GM21367 (cell line): ENCODE results near the gene HEATR5B.
"Not testable (repeated sequence)": the region's sequence is repeated elsewhere in the genome, so short reads cannot be mapped to it uniquely, and the experiment has no call there.

Source experiments
- ATAC-seq: cut with Tn5 transposase; IDR thresholded peaks from one replicate; pipeline ENCODE4 v1.9.1; 2021; ENCODE audit not compliant: unreplicated experiment

The HEATR5B gene

DNA sequence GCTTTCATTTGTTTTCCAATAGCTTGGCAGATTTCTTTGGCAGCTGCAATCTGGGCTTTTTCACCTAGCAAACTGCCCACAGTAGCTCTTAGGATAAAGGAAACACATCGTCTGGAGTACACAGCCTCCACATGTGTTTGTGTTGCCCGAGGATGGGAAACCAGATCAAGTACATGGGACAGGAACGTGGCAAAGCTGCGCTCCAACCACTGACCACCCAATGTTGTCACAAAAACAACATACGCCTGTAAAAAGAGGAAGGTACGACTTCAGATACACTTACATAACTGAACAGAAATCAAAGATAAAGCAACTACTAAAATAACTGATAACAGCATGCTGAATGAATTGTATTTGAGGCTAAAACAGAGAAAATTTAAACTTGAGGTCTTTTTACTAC, 15.5 kb downstream of the HEATR5B start:
- no peak for ATAC-seq

DNA sequence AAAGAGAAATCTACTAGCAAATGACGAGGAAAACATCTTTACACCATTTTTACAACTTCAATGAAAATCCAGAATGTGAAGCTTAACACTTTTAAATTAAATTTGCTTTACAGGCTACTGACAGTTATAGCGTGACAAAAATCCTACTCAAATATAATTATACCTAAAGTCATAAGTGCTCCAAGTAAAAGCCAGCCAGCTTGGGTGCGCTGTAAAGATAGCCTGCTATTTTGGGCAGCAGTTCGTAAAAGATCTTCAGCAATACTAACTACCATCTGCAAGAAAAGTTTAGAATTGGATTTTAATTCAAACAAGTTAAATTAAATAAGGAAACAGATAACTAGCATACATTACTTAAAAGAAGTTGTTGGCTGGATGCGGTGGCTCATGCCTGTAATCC, 22.4 kb downstream of the HEATR5B start:
- no peak for ATAC-seq

DNA sequence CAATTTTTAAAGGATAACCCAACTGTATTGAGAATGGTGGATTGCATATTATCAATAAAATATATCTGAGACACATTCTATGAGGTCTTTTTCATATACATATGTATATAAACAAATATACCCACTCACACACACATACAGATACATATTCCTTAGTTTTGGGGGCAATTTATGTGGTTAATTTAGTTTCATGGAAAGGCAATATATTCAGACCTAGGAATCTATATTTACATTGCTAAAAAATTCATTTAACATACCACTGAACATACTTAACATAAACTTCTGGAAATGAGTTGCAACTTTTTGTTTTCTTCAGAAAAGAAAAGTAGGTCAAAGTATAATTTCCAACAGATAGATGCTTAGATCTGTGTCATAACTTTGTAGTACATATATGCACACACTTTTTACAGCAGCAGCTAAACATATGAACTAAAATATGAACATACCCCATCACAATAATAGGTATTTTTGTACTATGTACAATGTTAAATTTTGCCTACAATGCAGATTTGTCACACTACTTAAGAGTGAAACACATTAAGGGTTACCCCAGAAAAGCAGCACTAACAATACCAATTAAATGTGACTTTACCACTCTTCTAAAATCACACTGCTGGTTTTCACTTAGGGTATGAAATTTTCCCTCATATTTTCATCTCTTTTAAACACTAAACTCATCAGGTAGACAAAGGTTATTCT, 23.0 kb downstream of the HEATR5B start:
- ATAC-seq: no peak

DNA sequence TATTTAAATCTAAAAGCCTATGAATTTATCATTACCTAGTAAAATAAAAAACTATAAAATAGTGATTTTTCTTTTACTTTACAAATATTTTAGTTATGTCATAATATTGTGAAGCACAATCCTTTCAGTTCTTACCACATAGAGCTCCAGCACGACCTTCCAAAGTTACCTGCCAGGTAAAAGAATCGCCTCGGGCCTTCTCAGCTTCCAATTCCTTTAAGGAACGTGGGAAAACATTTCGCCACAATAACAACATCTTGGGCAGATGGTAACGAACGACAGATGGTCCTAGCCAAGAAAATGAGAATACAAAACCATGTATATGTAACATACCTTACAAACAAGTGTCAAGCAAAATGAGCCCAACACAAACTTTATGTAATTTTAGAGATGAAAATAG, 23.7 kb downstream of the HEATR5B start:
- no peak for ATAC-seq

DNA sequence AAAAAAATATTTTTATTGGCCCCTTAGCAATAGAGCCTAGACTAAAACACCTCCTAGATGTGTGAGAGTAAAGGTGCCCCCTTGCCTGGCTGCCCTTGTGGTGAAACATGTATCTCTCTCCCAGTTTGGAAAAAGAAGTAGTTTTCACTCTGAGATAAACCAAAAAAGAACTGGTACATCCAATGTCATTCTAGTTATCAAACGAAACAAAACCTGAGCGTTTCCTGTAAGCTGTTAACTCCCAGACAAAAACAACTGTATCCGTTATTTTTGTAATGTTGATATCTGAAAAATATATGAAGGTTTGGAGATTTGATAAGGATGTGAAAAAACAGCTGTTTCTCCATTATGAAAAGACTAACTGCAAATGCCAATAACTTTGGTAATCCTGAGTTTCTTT, 24.3 kb downstream of the HEATR5B start:
- no peak for ATAC-seq

DNA sequence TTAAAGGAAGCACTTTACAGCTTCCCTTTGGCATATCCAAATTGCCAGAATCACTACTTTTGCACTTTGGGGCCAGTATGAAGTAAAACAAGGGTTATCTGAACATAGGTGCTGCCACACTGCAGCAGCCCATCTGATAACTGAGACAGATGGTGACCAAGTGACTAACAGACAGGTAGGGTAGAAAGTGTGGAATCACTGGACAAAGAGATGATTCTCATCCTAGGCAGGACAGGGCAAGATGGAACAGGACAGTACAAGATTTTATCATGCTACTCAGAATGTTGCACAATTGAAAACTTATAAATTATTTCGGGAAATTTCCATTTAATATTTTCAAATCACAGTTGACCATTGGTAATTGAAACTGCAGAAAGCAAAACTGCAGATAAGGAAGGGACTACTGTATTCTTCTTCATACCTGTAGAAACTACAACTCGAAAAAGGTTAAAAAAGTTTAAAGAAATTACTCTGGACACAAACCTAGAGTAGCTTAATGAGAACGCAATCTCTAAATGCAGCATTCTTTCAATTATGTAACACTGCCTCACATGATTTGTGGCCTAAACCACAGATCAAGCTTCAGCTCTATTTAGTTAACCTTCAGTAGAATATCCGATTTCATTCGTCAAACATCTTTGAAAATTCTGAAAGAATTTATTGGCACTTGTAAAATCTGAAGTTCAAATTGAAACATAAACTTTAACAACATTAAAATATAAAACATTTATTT, 31.4 kb downstream of the HEATR5B start:
- no peak for ATAC-seq

DNA sequence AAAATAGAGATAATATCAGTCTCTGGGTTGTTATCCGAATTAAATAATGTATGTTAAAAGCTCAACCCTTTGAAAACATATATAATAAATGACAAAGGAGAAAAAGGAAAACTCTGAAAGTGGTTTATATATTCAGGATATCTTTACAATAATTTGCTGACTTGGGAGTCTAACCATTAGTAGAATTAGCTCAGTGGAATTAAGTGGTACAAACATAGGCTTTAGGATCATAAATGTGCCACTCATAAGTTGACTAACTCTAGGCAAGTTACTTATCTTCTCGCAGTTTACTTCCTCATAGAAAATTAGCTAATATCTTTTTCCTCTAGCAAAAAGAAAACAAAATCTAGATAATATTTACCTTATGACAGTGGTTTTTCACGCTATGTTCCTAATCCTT, 44.6 kb downstream of the HEATR5B start:
- no peak for ATAC-seq

DNA sequence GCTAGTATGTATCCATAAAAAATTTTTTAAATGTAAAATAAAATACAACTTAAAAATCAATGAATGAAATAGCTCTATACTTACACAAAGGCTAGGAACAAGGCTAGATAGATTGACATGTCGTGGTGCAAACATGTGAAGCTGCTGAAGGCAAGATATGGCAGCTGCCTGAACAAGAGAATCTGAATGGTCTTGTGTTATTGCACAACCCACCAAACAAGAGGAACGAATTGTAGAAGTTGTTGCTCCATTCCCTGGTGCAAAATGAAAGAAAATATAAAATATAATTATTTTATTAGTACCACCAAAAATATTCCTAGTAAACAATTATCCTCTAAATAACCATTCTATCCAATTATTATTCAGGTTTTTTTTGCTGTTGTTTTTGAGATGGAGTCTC, 46.4 kb downstream of the HEATR5B start:
- ATAC-seq: no peak

DNA sequence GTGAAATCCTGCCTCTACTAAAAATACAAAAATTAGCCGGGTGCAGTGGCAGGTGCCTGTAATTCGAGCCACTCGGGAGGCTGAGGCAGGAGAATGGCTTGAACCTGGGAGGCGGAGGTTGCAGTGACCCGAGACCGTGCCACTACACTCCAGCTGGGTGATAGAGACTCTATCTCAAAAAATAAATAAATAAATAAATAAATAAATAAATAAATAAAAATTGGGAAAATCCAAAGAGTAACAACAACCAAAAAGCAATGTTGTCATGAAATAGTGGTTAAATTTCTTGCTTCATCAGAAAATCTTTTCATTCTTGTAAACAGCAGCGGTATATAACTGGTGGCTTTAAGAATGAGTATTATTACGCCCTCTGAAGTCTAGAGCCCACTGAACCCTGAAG, 54.4 kb downstream of the HEATR5B start:
- ATAC-seq: no peak

DNA sequence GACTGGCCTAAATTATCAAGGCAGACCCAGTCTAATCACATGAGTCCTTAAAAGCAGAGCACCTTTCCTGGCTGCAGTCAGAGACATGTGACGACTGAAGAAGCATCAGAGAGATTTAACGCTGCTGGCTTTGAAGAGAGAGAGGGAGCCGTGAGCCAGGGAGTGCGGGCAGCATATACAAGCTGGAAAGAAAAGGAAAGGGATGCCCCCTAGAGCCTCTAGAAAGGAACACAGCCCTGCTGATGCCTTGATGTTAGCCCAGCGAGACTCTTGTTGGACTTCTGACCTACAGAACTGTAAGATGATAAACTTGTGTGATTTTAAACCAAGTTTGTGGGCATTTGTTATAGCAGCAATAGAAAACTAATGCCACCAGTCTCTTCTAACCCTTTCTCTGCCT, 58.1 kb downstream of the HEATR5B start:
- ATAC-seq: no peak

DNA sequence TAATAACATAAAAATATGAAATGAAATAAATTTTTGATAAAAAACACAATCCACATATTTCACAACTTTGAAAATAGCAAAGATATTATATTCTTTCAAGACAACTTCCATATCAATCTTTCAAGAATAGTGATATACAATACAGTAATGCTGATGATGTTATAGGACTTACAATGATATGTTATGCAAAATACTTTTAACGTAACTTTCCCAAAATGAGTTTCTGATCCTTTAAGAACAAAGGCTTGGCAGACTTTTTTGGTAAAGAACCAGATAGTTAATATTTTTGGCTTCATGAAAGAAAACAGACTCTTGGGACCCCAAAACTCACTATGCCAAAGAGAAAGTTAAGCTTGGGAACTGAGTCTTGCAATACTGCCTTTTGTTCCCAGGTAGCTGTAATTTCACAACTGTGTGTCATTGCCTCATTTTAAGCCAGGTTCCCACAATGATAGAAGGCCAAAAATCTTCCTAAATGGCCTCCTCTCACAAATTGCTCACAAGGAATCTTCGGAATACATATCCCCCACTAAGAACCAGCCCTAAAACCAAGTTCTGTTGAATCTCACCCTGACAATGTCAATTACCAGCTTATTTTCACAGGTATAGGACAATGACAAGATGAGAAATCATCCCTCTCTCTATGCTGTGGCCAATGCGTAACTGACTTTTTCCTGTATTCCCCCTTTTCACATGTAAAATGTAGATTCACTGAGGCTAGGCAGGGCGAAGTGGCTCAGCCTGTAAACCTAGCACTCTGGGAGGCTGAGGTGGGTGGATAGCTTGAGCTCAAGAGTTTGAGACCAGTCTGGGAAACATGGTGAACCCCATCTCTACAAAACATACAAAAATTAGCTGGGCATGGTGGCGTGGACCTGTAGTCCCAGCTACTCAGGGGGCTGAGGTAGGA, 63.0 kb downstream of the HEATR5B start:
- ATAC-seq: no peak

DNA sequence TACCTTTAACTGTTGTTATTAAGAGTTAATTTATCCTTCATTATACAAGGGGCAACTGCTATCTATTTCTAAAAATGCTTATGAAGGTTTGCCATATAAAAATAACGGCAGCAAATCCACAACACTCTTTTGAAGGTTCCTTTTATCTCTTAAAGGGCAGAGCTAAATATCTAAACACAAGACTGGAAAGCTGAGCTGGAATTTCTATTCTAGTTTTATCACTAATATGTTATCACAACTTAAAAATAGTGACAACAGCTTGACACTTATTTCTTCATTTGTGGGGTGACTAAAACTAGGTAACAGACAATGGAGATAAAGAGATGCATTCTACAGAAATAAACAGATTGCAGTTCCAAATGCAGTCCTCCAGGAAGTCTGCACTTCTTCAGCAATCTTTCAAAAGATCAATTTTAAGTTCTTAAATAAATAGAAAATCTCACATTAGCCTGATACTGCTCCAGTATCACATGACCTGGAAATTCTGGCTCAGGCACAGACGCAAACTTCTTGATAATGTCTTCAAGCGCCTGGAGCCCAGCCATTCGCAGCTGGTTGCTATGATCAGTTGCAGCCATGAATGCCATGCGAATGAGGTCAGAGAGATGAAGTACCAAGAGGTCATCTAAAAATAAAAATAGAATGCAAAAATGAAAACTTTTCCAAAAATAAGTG, 63.8 kb downstream of the HEATR5B start:
- ATAC-seq: no peak

DNA sequence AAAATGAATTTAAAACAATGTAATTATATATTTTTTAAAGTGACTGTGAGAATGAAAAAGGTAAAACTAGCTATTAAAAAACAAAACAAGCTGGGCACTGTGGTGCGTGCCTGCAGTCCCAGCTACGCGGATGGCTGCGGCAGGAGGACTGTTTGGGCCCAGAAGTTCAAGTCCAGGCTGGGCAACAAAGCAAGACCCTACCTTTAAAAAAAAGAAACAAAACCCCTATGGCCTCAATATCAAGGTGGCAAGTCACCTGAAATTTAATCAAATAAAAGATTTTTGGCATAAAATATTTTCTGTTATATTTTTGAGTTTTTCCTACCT, 70.9 kb downstream of the HEATR5B start:
- ATAC-seq: no peak

DNA sequence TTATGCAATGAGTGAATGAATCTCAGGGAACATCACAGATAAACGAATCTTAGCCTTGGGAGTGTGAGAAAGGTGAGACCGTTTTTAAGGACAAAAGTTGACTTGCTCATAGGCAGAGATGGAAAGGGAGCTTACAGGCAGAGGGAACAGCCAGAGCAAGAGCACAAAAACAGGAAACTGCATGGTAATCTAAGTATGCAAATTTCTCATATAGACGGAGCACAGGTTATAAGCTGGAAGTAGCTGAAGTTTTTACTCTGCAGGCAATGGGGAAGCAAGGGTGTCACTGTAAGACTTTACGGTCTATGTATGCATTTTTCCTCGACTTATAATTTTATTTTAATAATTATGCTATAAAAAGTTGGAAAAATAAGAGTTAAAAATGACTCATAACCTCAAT, 73.0 kb downstream of the HEATR5B start:
- ATAC-seq: no peak

DNA sequence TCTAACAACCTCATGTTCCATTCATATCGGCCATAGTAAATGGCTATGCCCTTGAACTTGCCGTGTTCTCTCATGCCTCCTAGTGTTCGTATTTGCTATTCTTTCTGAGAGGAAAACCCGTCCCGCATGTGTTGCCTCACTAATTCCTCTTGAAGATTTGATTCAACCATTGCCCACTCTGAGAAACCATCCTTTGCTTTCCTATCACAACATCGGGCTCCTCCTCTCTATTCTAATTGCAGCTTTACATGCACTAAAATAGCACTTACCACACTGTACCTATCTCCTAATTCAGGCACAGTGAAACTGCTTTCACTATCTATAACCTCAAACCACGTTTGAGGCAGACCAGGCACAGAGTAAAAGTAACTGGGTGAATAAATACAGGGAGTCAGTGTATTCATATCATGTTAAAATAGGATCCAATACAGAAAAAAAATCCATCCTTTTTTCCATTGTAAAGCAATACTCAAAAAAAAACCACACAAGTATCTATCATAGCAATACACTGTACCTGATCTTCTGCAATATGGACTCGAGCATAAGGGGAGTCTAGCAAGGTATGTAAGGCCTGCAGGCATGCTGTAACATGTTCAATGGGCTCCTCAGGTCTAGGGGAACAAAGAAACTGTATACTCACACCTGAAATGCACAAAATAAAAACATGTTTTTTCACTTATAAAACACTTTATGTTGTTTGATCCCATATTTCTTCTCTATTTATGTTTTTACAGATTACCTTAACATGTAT, 78.9 kb downstream of the HEATR5B start:
- peak; percentile 99 for ATAC-seq

DNA sequence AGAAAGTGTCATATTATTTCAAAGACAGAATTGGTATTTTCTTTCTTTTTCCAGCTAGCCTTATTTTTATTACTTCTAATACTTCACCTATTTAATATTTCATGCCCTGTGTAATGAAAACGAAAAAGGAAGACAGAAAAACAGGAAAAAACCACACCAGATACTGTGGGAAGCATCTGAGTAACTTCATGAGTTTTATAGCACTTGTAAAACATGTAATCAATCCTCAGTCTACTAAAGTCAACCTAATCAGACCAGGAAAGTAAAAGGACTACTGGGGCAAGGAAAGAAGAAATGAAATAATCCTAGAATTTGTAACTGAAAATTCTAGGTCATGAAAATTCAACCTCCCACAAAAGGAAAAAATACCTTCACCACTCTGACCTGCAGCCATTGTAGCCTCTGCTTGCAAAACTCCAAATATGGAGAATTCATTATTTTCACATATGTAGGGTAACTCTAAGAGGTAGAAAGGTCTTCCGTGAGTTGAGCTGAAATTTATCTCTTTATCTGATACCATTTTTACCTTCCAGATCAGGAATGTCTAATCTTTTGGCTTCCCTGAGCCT, 83.1 kb downstream of the HEATR5B start:
- ATAC-seq: no peak

DNA sequence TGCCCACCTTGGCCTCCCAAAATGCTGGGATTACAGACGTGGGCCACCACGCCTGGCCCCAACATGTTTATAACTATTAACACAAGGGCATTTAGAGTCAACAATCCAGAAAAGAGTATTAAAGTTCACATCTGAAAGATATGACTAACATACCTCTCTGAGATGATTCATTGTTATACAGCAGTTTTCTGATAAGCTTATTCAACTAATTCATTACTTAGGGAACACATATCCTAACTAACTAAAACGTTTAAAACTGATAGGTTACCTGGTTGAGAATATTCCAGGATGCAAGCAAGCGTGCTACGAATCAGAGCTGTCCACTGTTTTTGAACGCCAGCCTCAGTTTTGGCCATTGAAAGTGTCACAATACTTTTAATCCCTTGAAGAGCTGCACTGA, 83.9 kb downstream of the HEATR5B start:
- ATAC-seq: no peak

DNA sequence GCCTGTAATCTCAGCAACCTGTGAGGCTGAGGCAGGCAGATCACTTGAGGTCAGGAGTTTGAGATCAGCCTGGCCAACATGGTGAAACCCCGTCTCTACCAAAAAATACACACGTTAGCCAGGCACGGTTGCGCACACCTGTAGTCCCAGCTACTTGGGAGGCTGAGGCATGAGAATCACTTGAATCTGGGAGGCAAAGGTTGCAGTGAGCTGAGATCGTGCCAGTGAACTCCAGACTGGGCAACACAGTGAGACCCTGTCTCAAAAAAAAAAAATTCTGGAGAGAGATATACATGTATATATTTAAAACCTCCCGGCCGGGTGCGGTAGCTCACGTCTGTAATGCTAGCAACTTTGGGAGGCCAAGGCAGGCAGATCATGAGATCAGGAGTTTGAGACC, 84.8 kb downstream of the HEATR5B start:
- not testable (repeated sequence) for ATAC-seq

DNA sequence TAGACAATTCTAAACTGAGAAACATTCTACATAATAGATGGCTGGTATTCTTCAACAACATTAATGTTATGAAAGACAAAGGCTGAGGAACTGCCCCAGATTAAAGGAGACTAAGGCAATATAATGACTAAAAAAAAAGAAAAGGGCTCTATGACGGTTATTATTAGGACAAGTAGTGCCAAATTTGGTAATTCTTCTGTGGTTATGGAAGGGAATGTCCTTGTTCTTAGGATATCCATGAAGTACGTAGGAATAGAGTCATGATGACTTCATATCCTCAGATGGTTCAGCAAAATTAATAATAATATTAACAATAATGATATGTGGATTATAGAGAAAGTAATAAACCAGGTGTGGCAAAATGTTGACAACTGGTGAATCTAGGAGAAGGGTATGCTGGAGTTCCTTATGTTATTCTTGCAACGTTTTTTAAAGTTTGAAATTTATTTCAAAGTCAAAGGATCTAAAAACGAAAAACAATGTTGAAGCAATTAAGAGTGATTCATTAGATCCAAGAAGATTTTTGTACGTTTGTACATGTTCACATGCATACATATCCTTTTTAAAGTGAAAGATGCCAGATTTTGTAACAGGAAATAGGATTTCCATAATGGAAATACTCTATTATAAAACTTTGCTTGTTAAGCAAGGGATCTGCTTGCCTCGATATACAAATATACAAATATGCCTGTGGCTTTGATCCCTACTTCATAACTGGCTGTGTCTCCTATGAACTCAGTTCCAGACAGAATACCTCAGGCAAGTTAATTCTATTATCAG, 90.1 kb downstream of the HEATR5B start:
- no peak for ATAC-seq

DNA sequence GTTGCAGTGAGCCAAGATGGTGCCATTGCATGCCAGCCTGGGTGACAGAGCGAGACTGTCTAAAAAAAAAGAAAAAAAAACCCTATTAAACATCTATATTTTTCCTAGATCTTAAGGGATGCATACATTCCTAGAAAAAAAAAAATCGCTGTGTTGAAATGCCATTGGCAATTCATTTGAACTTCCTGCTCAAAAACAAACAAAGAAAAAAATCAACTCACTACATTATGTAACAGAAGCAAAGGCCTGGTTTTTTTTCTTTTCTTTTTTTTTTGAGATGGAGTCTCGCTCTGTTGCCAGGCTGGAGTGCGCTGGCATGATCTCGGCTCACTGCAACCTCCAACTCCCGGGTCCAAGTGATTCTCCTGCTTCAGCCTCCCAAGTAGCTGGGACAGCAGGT, 96.2 kb downstream of the HEATR5B start:
- ATAC-seq: no peak
